NCI-H748 (cell line): ENCODE measurements around the gene BLM.

Source experiments
- DNase-seq: peaks from one replicate; lab custom pipeline; 2025; ENCODE audit not compliant: unreplicated experiment; lab: John Stamatoyannopoulos, UW

BLM gene

DNA sequence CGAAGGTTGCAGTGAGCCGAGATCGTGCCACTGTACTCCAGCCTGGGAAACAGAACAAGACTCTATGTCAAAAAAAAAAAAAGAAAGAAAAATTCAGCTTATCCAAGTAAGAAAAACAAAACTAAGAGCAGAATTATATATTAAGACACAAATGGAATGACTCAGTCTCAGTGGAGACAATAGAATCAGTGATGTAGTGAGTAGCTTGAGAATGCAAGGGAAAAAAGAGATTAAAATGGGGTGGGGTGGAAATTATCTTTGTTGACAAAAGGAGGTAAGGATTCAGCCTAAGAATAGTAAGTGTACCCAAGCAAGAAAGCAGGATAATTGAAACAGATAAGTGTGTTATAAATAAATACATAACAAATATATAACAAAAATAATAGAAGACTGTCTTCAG, 70.7 kb downstream of the BLM start:
- no peak for DNase-seq

GRCh38 chr15:90789462-90789861, 72.3 kb downstream of the BLM start:
- DNase-seq: no peak

DNA sequence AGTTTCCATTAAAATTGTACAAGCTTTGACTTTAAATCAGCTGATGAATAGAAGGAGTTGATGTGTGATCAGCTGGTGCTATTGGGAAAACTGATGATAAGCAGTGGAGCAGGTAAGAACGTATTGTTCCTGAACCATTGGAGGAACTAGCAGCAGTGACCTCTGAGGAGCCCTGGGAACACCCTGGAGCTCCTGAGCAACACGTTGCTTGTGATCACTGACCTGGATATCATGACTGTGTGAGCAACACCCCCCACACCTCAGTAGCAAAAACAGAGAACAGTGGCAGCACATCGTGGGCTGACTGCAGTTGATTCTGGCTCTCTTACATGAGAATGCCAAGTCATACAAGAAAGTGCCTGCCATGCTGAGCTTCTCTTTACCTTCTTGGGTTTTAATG, 72.9 kb downstream of the BLM start:
- DNase-seq: no peak

GRCh38 chr15:90790561-90790960, 73.4 kb downstream of the BLM start:
- no peak for DNase-seq

- no peak for DNase-seq
These were observed 77.4 kb downstream of the BLM start for GRCh38 chr15:90794538-90794937.

DNA sequence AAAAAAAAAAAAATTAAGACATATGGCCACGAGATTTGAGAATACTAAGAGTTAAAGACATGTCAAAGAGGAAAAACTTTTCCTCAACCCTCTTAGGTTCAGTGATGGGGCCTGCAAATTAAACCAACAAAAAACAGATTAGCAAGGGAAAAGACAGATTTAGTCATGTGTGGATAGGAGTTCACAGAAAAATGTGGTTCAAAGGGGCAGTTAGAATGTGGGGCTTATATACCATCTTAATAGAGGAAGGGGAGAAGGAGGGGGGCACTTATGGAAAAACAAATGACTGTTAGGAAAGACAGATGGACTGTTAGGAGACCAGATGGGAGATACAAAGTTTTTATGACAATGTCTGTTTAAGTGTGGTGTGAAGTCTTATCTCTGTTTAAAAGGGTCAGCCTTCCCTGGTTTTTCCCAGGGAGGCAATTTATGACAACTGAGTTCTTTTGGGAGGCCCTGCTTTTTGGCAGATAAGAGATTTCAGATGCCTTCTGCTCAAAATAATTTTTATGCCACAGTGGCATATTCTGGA, 82.6 kb downstream of the BLM start:
- no peak for DNase-seq

- DNase-seq: no peak
These were observed 84.7 kb downstream of the BLM start for GRCh38 chr15:90801803-90802202.

DNA sequence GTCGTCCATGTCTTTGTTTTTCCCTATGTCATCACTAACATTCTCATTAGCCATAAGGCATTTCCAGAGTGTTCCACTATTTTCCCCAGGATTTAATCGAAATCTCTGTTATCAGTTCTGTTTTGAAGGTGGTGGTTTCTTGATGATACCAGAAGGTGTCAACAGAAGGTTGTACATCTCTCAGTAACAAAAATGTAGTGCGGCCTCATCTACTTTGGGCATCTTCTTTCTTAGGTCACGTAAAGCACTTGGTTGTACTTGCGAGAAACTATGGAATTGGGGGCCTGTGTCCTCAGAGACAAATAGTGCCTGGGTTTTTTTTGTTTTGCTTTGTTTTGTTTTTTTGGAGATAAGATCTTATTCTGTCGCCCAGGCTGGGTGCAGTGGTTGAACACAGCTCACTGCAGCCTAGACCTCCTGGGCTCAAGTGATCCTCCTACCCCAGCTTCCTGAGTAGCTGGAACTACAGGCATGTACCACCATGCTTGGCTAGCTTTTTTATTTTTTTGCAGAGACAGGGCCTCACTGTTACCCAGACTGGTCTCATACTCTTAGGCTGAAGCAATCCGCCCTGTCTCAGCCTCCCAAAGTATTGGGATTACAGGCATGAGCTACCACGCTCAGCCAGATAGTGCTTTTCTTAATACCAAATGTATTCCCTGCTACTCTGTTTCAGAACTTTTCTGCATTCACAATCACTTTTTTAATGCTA, 90.1 kb downstream of the BLM start:
- no peak for DNase-seq

GRCh38 chr15:90807786-90808086, 90.6 kb downstream of the BLM start:
- DNase-seq: no peak

GRCh38 chr15:90808517-90809235, 91.5 kb downstream of the BLM start:
- no peak for DNase-seq

DNA sequence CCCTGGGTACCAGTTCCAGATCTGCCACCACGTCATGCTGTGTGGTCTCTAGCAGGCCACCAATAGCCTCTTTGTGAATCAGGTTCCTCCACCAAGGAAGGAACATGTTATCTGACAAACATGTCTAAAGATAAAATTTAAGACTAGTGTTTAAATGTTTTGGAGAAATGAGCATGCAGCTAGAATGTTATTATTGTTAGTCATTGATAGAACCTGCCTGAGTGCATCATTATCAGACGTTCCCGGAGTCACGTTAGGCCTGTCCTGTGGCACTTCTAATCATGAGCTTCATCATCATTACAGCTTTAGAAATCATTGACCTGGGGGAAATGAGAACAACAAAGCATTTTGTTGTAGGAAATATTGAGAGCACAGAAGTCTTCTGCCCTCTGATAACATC, 92.4 kb downstream of the BLM start:
- DNase-seq: no peak

- no peak for DNase-seq
These were observed 93.2 kb downstream of the BLM start for GRCh38 chr15:90810354-90810753.

- no peak for DNase-seq
These were observed 95.2 kb downstream of the BLM start for GRCh38 chr15:90812171-90812957.

DNA sequence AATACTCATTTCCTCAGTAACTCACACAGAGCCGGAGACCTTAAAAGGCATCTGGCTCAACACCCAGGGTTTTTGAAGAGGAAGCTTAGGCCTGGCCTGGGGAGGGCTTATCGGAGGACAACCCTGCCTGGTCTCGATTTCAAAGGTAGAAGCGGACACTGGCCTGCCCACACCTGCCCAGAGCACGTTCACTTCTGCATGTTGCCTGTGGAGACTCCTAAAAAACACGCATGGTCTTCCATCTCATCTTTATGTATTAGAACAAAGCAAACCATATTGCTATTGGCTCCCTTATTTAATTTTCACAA, 95.8 kb downstream of the BLM start:
- no peak for DNase-seq

DNA sequence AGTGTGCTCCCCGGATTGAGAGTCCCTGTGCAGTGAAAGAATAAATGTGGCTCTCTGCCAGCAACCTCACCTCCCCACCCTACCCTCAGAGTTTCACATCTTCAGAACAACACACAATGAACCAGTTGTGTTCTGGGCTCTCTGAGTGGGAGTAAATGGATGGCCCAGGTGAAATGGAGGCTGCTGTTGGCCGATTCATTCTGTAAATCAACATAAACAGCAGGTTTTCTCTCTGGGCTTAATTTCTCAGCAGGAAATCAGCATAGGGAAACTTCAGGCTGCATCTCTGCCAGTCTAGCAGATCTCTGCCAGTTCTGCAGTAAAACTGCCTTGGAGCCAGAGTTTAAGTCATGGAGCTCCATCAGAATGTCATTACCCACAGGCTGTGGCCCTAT, 96.6 kb downstream of the BLM start:
- no peak for DNase-seq

GRCh38 chr15:90814191-90814821, 97.2 kb downstream of the BLM start:
- DNase-seq: no peak

GRCh38 chr15:90816401-90817116, 99.4 kb downstream of the BLM start:
- DNase-seq: no peak

DNA sequence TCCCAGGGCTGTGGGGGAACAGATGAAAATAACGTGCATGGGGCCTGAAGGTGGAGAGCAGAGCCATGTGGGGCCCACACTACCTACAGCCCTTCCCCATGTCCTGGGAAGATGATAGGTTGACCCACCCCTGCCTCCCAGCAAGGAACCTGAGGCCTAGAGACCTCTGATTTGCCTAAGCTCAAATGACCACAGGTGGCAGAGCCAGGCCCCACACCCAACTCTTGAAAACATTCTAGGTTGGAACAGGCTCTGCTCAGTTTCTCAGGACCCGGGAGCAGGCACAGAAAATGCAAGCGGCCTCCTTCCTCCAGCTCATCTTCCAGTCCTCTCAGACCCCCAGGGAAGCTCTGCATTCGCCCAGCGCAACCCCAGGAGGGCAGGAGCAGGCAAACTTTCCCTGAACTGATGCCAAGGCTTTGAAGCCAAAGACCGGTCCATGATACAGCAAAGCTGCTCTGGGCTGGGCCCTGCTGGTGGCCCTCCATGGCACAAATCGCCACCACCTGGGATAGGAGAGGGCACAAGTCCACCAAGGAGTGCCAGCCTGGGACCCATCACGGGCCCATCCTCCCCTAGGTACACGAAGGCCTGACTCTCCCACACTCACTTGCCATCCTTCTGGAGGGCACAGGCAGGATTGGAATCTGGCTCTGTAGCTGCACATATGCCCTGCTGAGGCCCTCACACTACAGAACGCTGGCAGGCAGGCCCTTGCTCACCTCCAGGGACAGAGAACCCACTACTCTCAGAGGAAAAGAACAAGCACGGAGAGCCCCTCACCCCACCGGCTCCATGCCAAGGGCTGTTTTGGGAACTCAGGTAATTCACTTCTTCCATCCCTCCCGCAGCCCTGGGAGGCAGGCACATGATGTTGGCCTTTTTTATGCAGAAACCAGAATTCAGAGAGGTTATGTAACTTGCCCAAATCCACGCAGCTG, 100.2 kb downstream of the BLM start:
- DNase-seq: no peak

- DNase-seq: no peak
These were observed 101.4 kb downstream of the BLM start for GRCh38 chr15:90818251-90819210.
